CD14-positive monocyte (primary cell): ENCODE data around the gene METTL25. TPM values are rescaled to one million over a fixed set of nuclear protein-coding genes. Genes with fewer than 3 reads are reported as not detected.

Source experiments
- DNase-seq, 3 donors: peaks; one replicate each; pipeline ENCODE4 v3.0.0-alpha.2; 2011 to 2022
- H2AFZ ChIP-seq: 2 replicates; pipeline ENCODE4 v1.6.0; 2012; ENCODE audit warnings: mild to moderate bottlenecking, low read depth, low read length, inconsistent platforms; ENCODE audit not compliant: insufficient read depth, poor library complexity, severe bottlenecking
- H3K27ac ChIP-seq, 2 donors: 1 replicate in 1 of 2; 2 replicates in 1 of 2; pipeline ENCODE4 v1.5.1; 2012 to 2013; ENCODE audit warnings: low read length in 2 of 2, control low read depth in 1 of 2, inconsistent platforms in 1 of 2, low read depth in 1 of 2, mild to moderate bottlenecking in 1 of 2
- H3K27me3 ChIP-seq, 2 donors: one replicate each; pipeline versions ENCODE4 v1.6.0 to v1.6.1; 2011 to 2013; ENCODE audit warnings: low read length in 2 of 2; ENCODE audit not compliant: control insufficient read depth in 2 of 2, insufficient read depth in 2 of 2
- H3K36me3 ChIP-seq, 2 donors: replicated peaks in 1 of 2; 1 replicate in 1 of 2; 2 replicates in 1 of 2; pipeline versions ENCODE4 v1.5.1 to v1.6.1; 2012 to 2013; ENCODE audit warnings: low read length in 2 of 2, control low read depth in 1 of 2, inconsistent platforms in 1 of 2, mild to moderate bottlenecking in 1 of 2; ENCODE audit not compliant: insufficient read depth in 2 of 2, control insufficient read depth in 1 of 2
- H3K4me1 ChIP-seq, 2 donors: 1 replicate in 1 of 2; 2 replicates in 1 of 2; pipeline versions ENCODE4 v1.5.1 to v1.6.1; 2012 to 2013; ENCODE audit warnings: low read length in 2 of 2, control low read depth in 1 of 2, inconsistent platforms in 1 of 2, mild to moderate bottlenecking in 1 of 2, moderate library complexity in 1 of 2; ENCODE audit not compliant: insufficient read depth in 2 of 2, control insufficient read depth in 1 of 2
- H3K4me2 ChIP-seq: replicated peaks from 2 replicates; pipeline ENCODE3; 2012; ENCODE audit warnings: low read length, moderate library complexity, mild to moderate bottlenecking; ENCODE audit not compliant: poor library complexity, severe bottlenecking; ENCODE audit errors: extremely low read depth
- H3K4me3 ChIP-seq, 3 experiments: fragments of 200-600 bp in 1 of 3; sonication (generic) in 1 of 3; replicated peaks in 1 of 3; 1 replicate in 2 of 3; 2 replicates in 1 of 3; pipeline ENCODE4 v1.5.1; 2011 to 2013; ENCODE audit warnings: low read length in 3 of 3, mild to moderate bottlenecking in 3 of 3, control low read depth in 2 of 3, low read depth in 2 of 3, inconsistent platforms in 1 of 3, moderate library complexity in 1 of 3
- H3K79me2 ChIP-seq: 2 replicates; pipeline ENCODE4 v1.6.0; 2012; ENCODE audit warnings: mild to moderate bottlenecking, control low read depth, inconsistent platforms, low read length, moderate library complexity; ENCODE audit not compliant: insufficient read depth
- H3K9ac ChIP-seq: 2 replicates; pipeline ENCODE4 v1.6.0; 2017; ENCODE audit warnings: low read length, mild to moderate bottlenecking; ENCODE audit not compliant: insufficient read depth, poor library complexity, severe bottlenecking
- H3K9me3 ChIP-seq, 2 donors: replicated peaks in 1 of 2; 1 replicate in 1 of 2; 2 replicates in 1 of 2; pipeline versions ENCODE4 v1.5.1 to v1.6.1; 2012 to 2013; ENCODE audit warnings: low read length in 2 of 2, control low read depth in 1 of 2; ENCODE audit not compliant: control insufficient read depth in 1 of 2, insufficient read depth in 1 of 2
- H4K20me1 ChIP-seq: 2 replicates; pipeline ENCODE4 v1.6.0; 2012; ENCODE audit warnings: mild to moderate bottlenecking, low read length, control low read depth, moderate library complexity; ENCODE audit not compliant: insufficient read depth
- H3K27ac Mint-ChIP-seq, 7 donors: one replicate each; pipeline ENCODE4 v1.8.0; 2020; ENCODE audit warnings: mild to moderate bottlenecking in 7 of 7, mixed read lengths in 7 of 7, moderate library complexity in 6 of 7, inconsistent platforms in 2 of 7
- H3K27me3 Mint-ChIP-seq, 3 donors: one replicate each; pipeline ENCODE4 v1.8.0; 2021 to 2022; ENCODE audit warnings: low read depth in 3 of 3, mild to moderate bottlenecking in 3 of 3, mixed read lengths in 3 of 3, moderate library complexity in 3 of 3, inconsistent platforms in 1 of 3
- H3K36me3 Mint-ChIP-seq, 2 donors: one replicate each; pipeline ENCODE4 v1.8.0; 2020; ENCODE audit warnings: mixed read lengths in 2 of 2, inconsistent platforms in 1 of 2, mild to moderate bottlenecking in 1 of 2
- H3K4me1 Mint-ChIP-seq: one replicate; pipeline ENCODE4 v1.8.0; 2020; ENCODE audit warnings: mild to moderate bottlenecking, mixed read lengths
- H3K4me3 Mint-ChIP-seq, 2 donors: one replicate each; pipeline ENCODE4 v1.8.0; 2020; ENCODE audit warnings: mild to moderate bottlenecking in 2 of 2, mixed read lengths in 2 of 2, moderate library complexity in 1 of 2
- H3K9me3 Mint-ChIP-seq, 7 donors: one replicate each; pipeline ENCODE4 v1.8.0; 2020 to 2022; ENCODE audit warnings: mixed read lengths in 7 of 7, mild to moderate bottlenecking in 6 of 7, moderate library complexity in 6 of 7, inconsistent platforms in 2 of 7
- WGBS: methylation state at CpG from one replicate; pipeline ENCODE4 v1.1.5; 2013; ENCODE audit warnings: missing lambda C conversion rate; ENCODE audit not compliant: insufficient coverage; 5-methylcytosine and 5-hydroxymethylcytosine counted together
- intact Hi-C, 2 donors: fragments of 100-400 bp; cut with micrococcal nuclease; formaldehyde crosslinking; loops; one replicate each; pipeline versions ENCODE4 v1.15.0 to v1.15.1; 2023
- polyA plus RNA-seq, 3 donors: library from polyadenylated mRNA; depleted of rRNA in 1 of 3; unstranded in 2 of 3; stranded (reverse) in 1 of 3; fragments of 300-500 nt in 2 of 3; fragments of >200 nt in 1 of 3; fragmentation: Illumina TruSeq in 2 of 3; gene quantifications; 1 replicate in 2 of 3; 2 replicates in 1 of 3; pipeline ENCODE4 v1.2.3, GENCODE V29; 2012 to 2021
- TF ChIP-seq, protein P1 (sequence below): fragments of 200-600 bp; IDR thresholded peaks from one replicate; pipeline ENCODE4 v1.8.0; 2022; ENCODE audit warnings: antibody characterized with exemption, mild to moderate bottlenecking

The METTL25 gene
- polyA plus RNA-seq, 3 donors, result 7.0 to 12.2 (median 8.1) TPM

GRCh38 chr12:82456633-82457032 is 98.3 kb downstream of the METTL25 start:
- no peak overlapping the region for H3K4me3 Mint-ChIP-seq
- H4K20me1 ChIP-seq, result no peaks in the 10 kb centered on the region
- H3K27ac ChIP-seq, result no peak overlapping the region
- no peak overlapping the region for H3K27ac Mint-ChIP-seq
- H3K9me3 Mint-ChIP-seq, result no peaks in the 10 kb centered on the region
- H3K4me3 ChIP-seq, result no peak overlapping the region
- H3K4me1 ChIP-seq, result no peaks in the 10 kb centered on the region
- DNase-seq, result no peak
- H3K27me3 Mint-ChIP-seq, result no peaks in the 10 kb centered on the region
- no peaks in the 10 kb centered on the region for H3K4me1 Mint-ChIP-seq
- peaks cover 0 to 10% of the 10 kb centered on the region in 2 donors for H3K36me3 ChIP-seq
- intact Hi-C loops, result no loop called here
- H3K36me3 Mint-ChIP-seq, result peaks cover 16 to 24% of the 10 kb centered on the region in 2 donors
- H3K9me3 ChIP-seq, result no peaks in the 10 kb centered on the region
- no peak overlapping the region for H3K9ac ChIP-seq
- no peak overlapping the region for H3K4me2 ChIP-seq
- no peaks in the 10 kb centered on the region for H3K27me3 ChIP-seq
- H2AFZ ChIP-seq, result no peak overlapping the region
- H3K79me2 ChIP-seq, result no peaks in the 10 kb centered on the region
- TF ChIP-seq, protein P1, sequence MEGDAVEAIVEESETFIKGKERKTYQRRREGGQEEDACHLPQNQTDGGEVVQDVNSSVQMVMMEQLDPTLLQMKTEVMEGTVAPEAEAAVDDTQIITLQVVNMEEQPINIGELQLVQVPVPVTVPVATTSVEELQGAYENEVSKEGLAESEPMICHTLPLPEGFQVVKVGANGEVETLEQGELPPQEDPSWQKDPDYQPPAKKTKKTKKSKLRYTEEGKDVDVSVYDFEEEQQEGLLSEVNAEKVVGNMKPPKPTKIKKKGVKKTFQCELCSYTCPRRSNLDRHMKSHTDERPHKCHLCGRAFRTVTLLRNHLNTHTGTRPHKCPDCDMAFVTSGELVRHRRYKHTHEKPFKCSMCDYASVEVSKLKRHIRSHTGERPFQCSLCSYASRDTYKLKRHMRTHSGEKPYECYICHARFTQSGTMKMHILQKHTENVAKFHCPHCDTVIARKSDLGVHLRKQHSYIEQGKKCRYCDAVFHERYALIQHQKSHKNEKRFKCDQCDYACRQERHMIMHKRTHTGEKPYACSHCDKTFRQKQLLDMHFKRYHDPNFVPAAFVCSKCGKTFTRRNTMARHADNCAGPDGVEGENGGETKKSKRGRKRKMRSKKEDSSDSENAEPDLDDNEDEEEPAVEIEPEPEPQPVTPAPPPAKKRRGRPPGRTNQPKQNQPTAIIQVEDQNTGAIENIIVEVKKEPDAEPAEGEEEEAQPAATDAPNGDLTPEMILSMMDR, result no peak
- WGBS, result no CpG with 5 or more reads among the region's 2 CpGs

- Histone ChIP-seq H3K27ac (no peak overlapping the region), H3K36me3 (peaks cover 0 to 10% of the 10 kb centered on the region in 2 donors), H3K9me3 (no peaks in the 10 kb centered on the region), H3K4me2 (no peak overlapping the region), H3K9ac (no peak overlapping the region), H3K27me3 (no peaks in the 10 kb centered on the region), H3K4me1 (no peaks in the 10 kb centered on the region), H4K20me1 (no peaks in the 10 kb centered on the region), H2AFZ (no peak overlapping the region), H3K79me2 (no peaks in the 10 kb centered on the region), H3K4me3 (no peak overlapping the region)
- H3K9me3 Mint-ChIP-seq, result no peaks in the 10 kb centered on the region
- peaks cover 16 to 24% of the 10 kb centered on the region in 2 donors for H3K36me3 Mint-ChIP-seq
- intact Hi-C loops, result no loop called here
- H3K4me1 Mint-ChIP-seq, result no peaks in the 10 kb centered on the region
- DNase-seq, result no peak
- no CpG with 5 or more reads among the region's 1 CpG for WGBS
- H3K4me3 Mint-ChIP-seq, result no peak overlapping the region
- TF ChIP-seq, protein P1, result no peak
- H3K27ac Mint-ChIP-seq, result peak overlapping the region in 1 of 7 donors; percentile 30
- no peaks in the 10 kb centered on the region for H3K27me3 Mint-ChIP-seq
Measured at GRCh38 chr12:82458101-82458500, 99.8 kb downstream of the METTL25 start.
